ENCODE results near the gene ITIH5. TPM values are rescaled to one million over a fixed set of nuclear protein-coding genes. Genes with fewer than 3 reads are reported as not detected.

The ITIH5 gene
- total and polyA plus RNA-seq, 8 donors: 4.0 to 28.6 (median 14.6) TPM

DNA sequence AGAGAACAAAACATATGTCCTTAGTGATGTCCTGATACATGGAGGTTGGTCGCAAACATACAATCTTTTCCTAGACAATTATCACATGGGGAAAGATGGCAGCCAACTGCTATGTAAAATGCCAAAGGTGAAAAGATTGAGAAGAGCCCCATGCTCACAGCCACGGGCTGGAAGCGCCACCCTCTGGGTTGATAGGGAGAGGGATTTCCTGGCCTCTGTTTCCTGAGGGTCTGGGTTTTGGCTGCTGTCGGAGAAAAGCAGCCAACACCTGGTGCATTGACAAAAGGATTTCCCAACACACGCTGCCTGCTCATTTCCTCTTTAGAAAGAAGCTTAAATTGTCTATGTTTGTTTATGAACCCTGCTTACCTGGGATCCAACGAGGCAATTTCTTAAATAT is 43.8 kb downstream of the ITIH5 start:
- no peaks in the 10 kb centered on the region for H3K9me3 ChIP-seq
- H3K27me3 ChIP-seq: no peaks in the 10 kb centered on the region
- peaks cover 0 to 21% (median 7%) of the 10 kb centered on the region in 4 donors for H3K4me1 ChIP-seq
- DNase-seq: peak in 1 of 2 donors; percentile 40
- TF ChIP-seq, protein P1, sequence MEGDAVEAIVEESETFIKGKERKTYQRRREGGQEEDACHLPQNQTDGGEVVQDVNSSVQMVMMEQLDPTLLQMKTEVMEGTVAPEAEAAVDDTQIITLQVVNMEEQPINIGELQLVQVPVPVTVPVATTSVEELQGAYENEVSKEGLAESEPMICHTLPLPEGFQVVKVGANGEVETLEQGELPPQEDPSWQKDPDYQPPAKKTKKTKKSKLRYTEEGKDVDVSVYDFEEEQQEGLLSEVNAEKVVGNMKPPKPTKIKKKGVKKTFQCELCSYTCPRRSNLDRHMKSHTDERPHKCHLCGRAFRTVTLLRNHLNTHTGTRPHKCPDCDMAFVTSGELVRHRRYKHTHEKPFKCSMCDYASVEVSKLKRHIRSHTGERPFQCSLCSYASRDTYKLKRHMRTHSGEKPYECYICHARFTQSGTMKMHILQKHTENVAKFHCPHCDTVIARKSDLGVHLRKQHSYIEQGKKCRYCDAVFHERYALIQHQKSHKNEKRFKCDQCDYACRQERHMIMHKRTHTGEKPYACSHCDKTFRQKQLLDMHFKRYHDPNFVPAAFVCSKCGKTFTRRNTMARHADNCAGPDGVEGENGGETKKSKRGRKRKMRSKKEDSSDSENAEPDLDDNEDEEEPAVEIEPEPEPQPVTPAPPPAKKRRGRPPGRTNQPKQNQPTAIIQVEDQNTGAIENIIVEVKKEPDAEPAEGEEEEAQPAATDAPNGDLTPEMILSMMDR (IDR thresholded peaks at IDR 0.05): no peak
- TF ChIP-seq EP300 (IDR thresholded peaks at IDR 0.05) (no peak), POLR2AphosphoS5 (IDR thresholded peaks at IDR 0.05) (no peak), POLR2A (IDR thresholded peaks at IDR 0.05) (no peak)
- no peak overlapping the region for H3K4me3 ChIP-seq
- H3K36me3 ChIP-seq: no peaks in the 10 kb centered on the region
- 46 to 67% (median 63%) methylated on average over 6 of the region's 6 CpGs for WGBS, 5 donors
- no peak overlapping the region for H3K27ac ChIP-seq
- intact Hi-C loops (cut with DNase I; ENCODE audit: low total_unique reads): no loop called here

DNA sequence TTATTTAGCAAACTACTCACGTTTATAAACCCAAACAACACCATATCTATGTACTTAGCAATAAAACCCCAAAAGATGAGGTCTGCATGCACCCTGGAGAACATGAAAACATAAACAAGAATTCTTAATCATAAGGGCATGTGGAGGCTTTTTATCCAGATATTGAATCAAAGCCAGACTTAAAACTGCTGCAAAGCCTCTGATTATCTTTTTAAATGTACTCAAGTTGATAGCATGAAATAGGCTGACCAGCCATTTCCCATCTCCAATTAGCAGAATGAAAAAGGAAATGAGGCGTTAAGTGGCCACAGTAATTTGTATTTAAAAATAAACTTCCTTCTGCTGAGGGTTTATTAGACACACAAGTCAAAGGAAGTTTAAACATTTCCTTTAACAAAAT is 48.3 kb downstream of the ITIH5 start:
- no peaks in the 10 kb centered on the region for H3K27me3 ChIP-seq
- no peak overlapping the region for H3K27ac ChIP-seq
- 14 to 34% (median 25%) methylated on average over 2 of the region's 2 CpGs for WGBS, 5 donors

DNA sequence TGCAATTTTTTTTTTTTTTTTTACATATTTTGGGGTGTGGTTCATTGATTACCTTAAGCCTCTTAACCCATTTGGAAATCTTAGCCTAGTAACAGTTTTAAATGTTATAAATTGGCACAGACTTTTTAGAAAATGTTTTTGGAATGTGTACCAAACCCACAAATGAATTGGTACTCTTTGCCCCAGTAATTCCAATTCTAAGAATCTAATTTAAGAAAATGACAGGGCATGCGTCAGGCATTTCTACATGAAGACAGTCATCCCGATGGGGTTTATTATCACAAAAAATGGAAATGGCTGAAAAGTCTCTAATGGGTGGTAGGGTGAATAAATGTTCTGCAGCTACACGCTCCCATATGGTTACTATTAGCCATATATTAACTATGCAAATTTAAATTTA is 54.9 kb downstream of the ITIH5 start:
- DNase-seq: no peak
- no peaks in the 10 kb centered on the region for H3K9me3 ChIP-seq
- no peaks in the 10 kb centered on the region for H3K36me3 ChIP-seq
- no peak overlapping the region for H3K27ac ChIP-seq
- H3K4me1 ChIP-seq: peaks cover 0 to 22% (median 7%) of the 10 kb centered on the region in 4 donors
- no peaks in the 10 kb centered on the region for H3K27me3 ChIP-seq
- TF ChIP-seq EP300 (IDR thresholded peaks at IDR 0.05): no peak
- TF ChIP-seq, protein P1 (IDR thresholded peaks at IDR 0.05): no peak
- no peak for TF ChIP-seq POLR2A (IDR thresholded peaks at IDR 0.05)
- TF ChIP-seq POLR2AphosphoS5 (IDR thresholded peaks at IDR 0.05): no peak
- intact Hi-C loops (cut with DNase I; ENCODE audit: low total_unique reads): no loop called here
- H3K4me3 ChIP-seq: no peak overlapping the region
- WGBS, 5 donors: 84 to 97% (median 94%) methylated on average over 3 of the region's 3 CpGs

More for the DNA sequence above, 48.3 kb downstream of the ITIH5 start:
- no peak overlapping the region for H3K4me3 ChIP-seq
- intact Hi-C loops (cut with DNase I; ENCODE audit: low total_unique reads): no loop called here
- DNase-seq: no peak
- peaks cover 0 to 8% (median 0%) of the 10 kb centered on the region in 4 donors for H3K4me1 ChIP-seq
- H3K9me3 ChIP-seq: no peaks in the 10 kb centered on the region
- no peaks in the 10 kb centered on the region for H3K36me3 ChIP-seq
- no peak for TF ChIP-seq POLR2AphosphoS5 (IDR thresholded peaks at IDR 0.05)
- TF ChIP-seq EP300 (IDR thresholded peaks at IDR 0.05): no peak
- no peak for TF ChIP-seq POLR2A (IDR thresholded peaks at IDR 0.05)
- TF ChIP-seq, protein P1 (IDR thresholded peaks at IDR 0.05): no peak

DNA sequence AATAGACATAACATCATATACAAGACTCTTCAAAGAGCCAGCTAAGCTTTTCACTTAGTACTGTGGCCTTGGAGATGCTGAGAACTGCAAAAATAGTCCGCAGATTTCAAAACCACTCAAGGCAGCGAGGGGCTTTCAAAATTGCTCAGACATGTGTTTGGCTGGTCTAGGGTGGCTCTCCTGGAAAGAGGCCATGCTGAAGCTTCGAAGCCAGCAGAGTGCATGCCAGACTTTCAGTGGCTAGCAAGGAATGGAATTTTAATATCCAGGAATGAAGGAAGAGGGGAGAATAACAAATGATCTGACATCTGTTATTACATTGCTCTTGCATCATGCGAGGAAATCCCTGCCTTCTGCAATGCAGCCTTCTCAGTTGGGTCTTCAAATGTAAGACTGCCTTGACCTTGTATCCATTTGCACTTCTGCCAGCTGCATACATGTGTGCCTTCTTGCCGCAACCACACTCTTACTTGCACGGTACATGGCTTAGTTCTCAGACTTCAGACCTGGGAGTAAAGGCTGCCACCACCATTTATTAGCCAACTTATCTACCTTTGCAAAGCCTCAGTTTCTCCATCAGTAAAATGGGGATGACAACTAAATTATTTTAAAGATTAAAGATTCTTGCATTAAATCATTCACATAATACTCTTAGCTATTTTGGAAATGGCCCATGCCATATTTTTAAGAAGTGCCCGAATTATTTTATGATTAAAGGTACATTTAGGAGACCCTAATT is 55.9 kb downstream of the ITIH5 start:
- no peaks in the 10 kb centered on the region for H3K27me3 ChIP-seq
- no peaks in the 10 kb centered on the region for H3K9me3 ChIP-seq
- WGBS, 5 donors: 63 to 84% (median 73%) methylated on average over 7 of the region's 7 CpGs
- H3K4me3 ChIP-seq: no peak overlapping the region
- peak overlapping the region in 1 of 5 donors; percentile 48 for H3K27ac ChIP-seq
- peak; percentile 39 to 49 (median 43) for TF ChIP-seq POLR2AphosphoS5 (IDR thresholded peaks at IDR 0.05)
- TF ChIP-seq POLR2A (IDR thresholded peaks at IDR 0.05): no peak
- peak; percentile 22 for TF ChIP-seq EP300 (IDR thresholded peaks at IDR 0.05)
- peak in 1 of 2 donors; percentile 65 for DNase-seq
- H3K4me1 ChIP-seq: peaks cover 0 to 24% (median 9%) of the 10 kb centered on the region in 4 donors
- intact Hi-C loops (cut with DNase I; ENCODE audit: low total_unique reads): no loop called here
- no peaks in the 10 kb centered on the region for H3K36me3 ChIP-seq

DNA sequence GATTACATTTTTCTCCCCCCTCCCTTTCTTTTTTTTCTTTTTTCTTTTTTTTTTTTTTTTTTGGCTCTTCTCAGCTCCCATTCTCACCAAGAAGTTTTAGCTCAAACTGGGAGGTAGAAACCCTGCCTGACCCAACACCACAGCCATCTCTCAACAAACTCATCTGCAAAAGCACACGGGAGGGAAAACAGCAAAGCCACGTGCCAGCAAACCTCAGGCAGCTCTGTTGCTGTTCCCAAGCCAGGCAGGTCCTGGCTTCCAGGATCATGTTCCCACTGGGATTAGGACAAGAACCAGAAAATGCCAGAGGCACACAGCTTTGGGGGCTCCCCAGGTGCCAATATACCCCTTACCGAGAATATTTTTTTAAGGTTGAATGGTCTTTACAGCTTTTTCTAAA is 56.7 kb downstream of the ITIH5 start:
- WGBS, 5 donors: 55 to 68% (median 67%) methylated on average over 3 of the region's 3 CpGs
- Histone ChIP-seq H3K9me3 (no peaks in the 10 kb centered on the region), H3K27ac (peak overlapping the region in 1 of 5 donors; percentile 48), H3K27me3 (no peaks in the 10 kb centered on the region), H3K4me3 (no peak overlapping the region), H3K4me1 (peaks cover 0 to 30% (median 9%) of the 10 kb centered on the region in 4 donors), H3K36me3 (no peaks in the 10 kb centered on the region)
- no peak for DNase-seq
- TF ChIP-seq EP300 (IDR thresholded peaks at IDR 0.05): no peak
- TF ChIP-seq, protein P1 (IDR thresholded peaks at IDR 0.05): no peak
- no peak for TF ChIP-seq POLR2AphosphoS5 (IDR thresholded peaks at IDR 0.05)
- no peak for TF ChIP-seq POLR2A (IDR thresholded peaks at IDR 0.05)
- intact Hi-C loops (cut with DNase I; ENCODE audit: low total_unique reads): no loop called here
